GM21576 (cell line): ENCODE results near the gene ATP1A1.

ENCODE experiments used
- ATAC-seq: cut with Tn5 transposase; IDR thresholded peaks from one replicate; pipeline ENCODE4 v1.9.1; 2021; ENCODE audit warnings: mild to moderate bottlenecking, moderate library complexity; ENCODE audit not compliant: unreplicated experiment

The ATP1A1 gene

GRCh38 chr1:116433275-116434257 is 60.5 kb downstream of the ATP1A1 start:
- ATAC-seq, result no peak

GRCh38 chr1:116434849-116435248 is 61.8 kb downstream of the ATP1A1 start:
- no peak for ATAC-seq

- no peak for ATAC-seq
These were observed 63.0 kb downstream of the ATP1A1 start for GRCh38 chr1:116435806-116436610.

- no peak for ATAC-seq
These were observed 63.5 kb downstream of the ATP1A1 start for GRCh38 chr1:116436611-116436970.

GRCh38 chr1:116439701-116440100 is 66.7 kb downstream of the ATP1A1 start:
- ATAC-seq, result no peak

- ATAC-seq, result no peak
These were observed 67.7 kb downstream of the ATP1A1 start for GRCh38 chr1:116440731-116441130.

GRCh38 chr1:116445534-116445933 is 72.5 kb downstream of the ATP1A1 start:
- ATAC-seq, result no peak

- no peak for ATAC-seq
These were observed 73.6 kb downstream of the ATP1A1 start for GRCh38 chr1:116446686-116447085.

- no peak for ATAC-seq
These were observed 75.8 kb downstream of the ATP1A1 start for GRCh38 chr1:116448785-116449385.

- no peak for ATAC-seq
These were observed 76.5 kb downstream of the ATP1A1 start for GRCh38 chr1:116449578-116449977.

- ATAC-seq, result no peak
These were observed 78.7 kb downstream of the ATP1A1 start for GRCh38 chr1:116451702-116452101.

- no peak for ATAC-seq
These were observed 80.4 kb downstream of the ATP1A1 start for GRCh38 chr1:116453481-116453880.

- ATAC-seq, result no peak
These were observed 80.9 kb downstream of the ATP1A1 start for GRCh38 chr1:116453906-116454305.
